Mononuclear cell (primary cell): Measurements from ENCODE around the gene BZW1. TPM values are rescaled to one million over a fixed set of nuclear protein-coding genes. Genes with fewer than 3 reads are reported as not detected.

Source experiments
- H3K27me3 ChIP-seq: 2 replicates; pipeline ENCODE4 v1.6.0; 2011; ENCODE audit warnings: low read length, control low read depth; ENCODE audit not compliant: insufficient read depth
- H3K4me1 ChIP-seq: 2 replicates; pipeline ENCODE4 v1.5.1; 2011; ENCODE audit warnings: mild to moderate bottlenecking, low read length, control low read depth; ENCODE audit not compliant: insufficient read depth
- H3K4me3 ChIP-seq: 2 replicates; pipeline ENCODE4 v1.5.1; 2011; ENCODE audit warnings: mild to moderate bottlenecking, low read length, moderate library complexity
- H3K9me3 ChIP-seq: 2 replicates; pipeline ENCODE4 v1.5.1; 2011; ENCODE audit warnings: low read depth, mild to moderate bottlenecking, control low read depth, low read length
- total RNA-seq: library from RNA; depleted of rRNA; stranded (reverse); fragments of >200 nt; gene quantifications from one replicate; pipeline ENCODE4 v1.2.3, GENCODE V29; 2012

BZW1 gene
- total RNA-seq, 1 donor = 559 TPM

DNA sequence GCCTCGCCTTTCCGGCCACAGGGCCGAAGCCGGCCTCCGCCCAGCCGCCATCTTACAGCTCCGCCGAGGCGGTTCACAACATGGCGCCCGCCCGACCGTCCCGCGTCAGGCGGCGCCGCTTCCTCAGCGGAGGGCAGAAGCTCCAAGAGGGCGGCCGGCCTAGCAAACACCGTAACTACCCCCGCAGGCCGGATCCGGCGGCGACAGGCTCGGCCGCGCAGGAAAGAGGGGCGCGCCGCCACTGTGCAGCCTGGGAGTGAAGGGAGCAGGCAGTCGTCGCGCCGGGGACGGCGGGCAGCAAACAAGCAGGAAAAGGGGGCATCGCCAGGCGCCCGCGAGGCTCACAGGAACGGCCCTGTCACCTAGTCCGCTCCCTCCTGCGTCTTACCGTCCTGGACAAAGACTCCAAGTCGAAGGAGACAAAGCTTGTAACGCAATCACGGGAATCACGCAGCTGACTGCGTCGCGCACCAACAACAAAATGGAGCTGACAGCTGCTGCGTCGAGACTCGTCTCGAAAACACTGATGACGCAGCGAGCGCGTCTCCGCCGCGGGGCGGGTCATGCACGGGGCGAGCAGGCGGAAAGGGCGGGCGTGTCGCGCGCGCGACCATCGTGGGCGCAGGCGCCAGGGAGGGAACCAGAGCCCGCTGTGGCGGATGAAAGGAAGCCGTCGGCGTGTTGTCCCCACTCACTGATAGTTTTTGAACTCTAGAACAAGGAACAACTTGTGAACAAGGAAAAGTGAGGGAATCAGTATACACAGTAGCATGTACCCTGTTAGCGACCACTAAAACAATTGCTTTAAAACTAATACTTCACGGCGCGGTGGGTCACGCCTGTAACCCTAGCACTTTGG is 52.7 kb downstream of the BZW1 start, which contains the start of gene CLK1:
Gene CLK1, minus strand, starts transcription at position 483 of the 859 bp plus-strand sequence. CDS start 2,796 bp downstream, outside the sequence.
- Histone ChIP-seq H3K27me3 (no peaks in the 10 kb centered on the region), H3K4me3 (peak within 1 kb of the TSS; percentile 100), H3K4me1 (peaks cover 43% of the 10 kb centered on the region), H3K9me3 (no peaks in the 10 kb centered on the region)

DNA sequence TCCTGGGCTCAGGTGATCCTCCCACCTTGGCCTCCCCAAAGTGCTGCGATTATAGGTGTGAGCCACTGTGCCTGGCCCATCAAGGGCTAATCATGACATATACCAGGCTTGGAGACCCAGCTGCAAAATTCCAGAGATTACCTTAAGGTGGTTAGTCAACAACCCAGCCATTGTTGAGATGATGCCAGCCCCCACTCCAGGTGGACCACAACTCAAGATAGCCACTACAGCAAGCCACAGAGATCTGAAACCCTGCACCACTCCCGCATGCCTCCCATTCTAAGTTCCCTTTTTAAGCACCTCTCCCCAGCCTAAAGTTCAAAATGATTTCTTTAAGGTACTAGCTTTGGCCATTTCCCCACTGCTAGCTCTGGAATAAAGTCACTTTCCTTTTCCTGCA is 57.3 kb downstream of the BZW1 start:
- Histone ChIP-seq H3K27me3 (no peaks in the 10 kb centered on the region), H3K4me3 (no peak overlapping the region), H3K9me3 (no peaks in the 10 kb centered on the region), H3K4me1 (peaks cover 26% of the 10 kb centered on the region)

DNA sequence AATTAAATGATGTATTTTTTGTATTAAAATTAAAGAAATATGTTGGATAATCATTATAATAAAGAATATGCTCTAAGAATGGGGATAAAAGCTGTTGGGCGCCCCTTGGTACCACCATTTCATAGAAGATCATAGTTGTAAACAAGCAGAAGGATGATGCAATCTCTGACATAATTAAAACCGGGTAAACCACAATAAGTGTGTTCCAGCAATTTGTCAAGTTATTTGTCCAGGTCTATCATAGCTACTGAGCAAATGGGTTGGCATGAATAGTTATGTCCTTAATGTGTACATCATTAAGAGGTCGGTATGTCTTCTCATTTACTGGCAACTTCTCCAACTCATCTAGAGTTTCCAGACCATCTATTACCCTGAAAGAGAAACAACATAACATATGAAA is 59.4 kb downstream of the BZW1 start:
- Histone ChIP-seq H3K4me1 (peaks cover 12% of the 10 kb centered on the region), H3K4me3 (no peak overlapping the region), H3K9me3 (no peaks in the 10 kb centered on the region), H3K27me3 (no peaks in the 10 kb centered on the region)

DNA sequence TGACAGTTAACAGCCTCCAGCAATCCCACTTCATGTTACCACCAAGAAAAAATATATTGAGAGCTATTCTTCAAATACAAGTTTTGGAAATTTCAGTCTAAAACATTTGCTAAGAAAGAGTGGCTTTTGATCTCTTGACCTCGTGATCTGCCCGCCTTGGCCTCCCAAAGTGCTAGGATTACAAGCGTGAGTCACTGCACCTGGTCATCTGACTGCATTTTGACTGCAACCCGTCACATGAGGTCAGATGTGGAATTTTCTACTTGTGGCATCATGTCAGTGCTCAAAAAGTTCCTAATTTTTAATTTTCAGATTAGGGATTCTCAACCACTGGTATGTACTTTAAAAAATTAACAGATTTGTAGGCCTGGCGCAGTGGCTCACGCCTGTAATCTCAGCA is 61.9 kb downstream of the BZW1 start:
- Histone ChIP-seq H3K9me3 (no peaks in the 10 kb centered on the region), H3K27me3 (no peaks in the 10 kb centered on the region), H3K4me1 (no peaks in the 10 kb centered on the region), H3K4me3 (no peak overlapping the region)

Other genes with a start within 250 kb of the BZW1 start
- not detected for gene AOX1, start 225.9 kb upstream of the BZW1 start, total RNA-seq
- gene CLK1, start 52.7 kb downstream of the BZW1 start, total RNA-seq = 635 TPM
- 25.9 TPM for gene PPIL3, start 77.2 kb downstream of the BZW1 start, total RNA-seq
- 8.5 TPM for gene NIF3L1, start 77.5 kb downstream of the BZW1 start, total RNA-seq
- 12.1 TPM for gene ORC2, start 151.8 kb downstream of the BZW1 start, total RNA-seq